GM23338 (cell line): ENCODE measurements around the gene ZNF524.

Source experiments
- CTCF ChIP-seq, 2 experiments: fragments of 200-600 bp in 1 of 2; sonication (generic) in 1 of 2; conservative IDR thresholded peaks; 2 replicates each; pipeline versions ENCODE4 v1.5.1 to v1.6.1; 2016 to 2017; ENCODE audit warnings: antibody characterized with exemption in 2 of 2, low read depth in 2 of 2, mild to moderate bottlenecking in 2 of 2, moderate library complexity in 1 of 2
- EZH2phosphoT487 ChIP-seq: fragments of 200-600 bp; sonication (generic); IDR thresholded peaks from one replicate; pipeline ENCODE4 v1.8.1; 2018; ENCODE audit warnings: antibody characterized with exemption; ENCODE audit not compliant: unreplicated experiment
- POLR2AphosphoS5 ChIP-seq: IDR thresholded peaks from 2 replicates; pipeline ENCODE4 v1.6.1; 2016; ENCODE audit warnings: antibody characterized with exemption, low read depth

GRCh38 chr19:55643003-55643886, 43.2 kb downstream of the ZNF524 start, which contains the start of gene ZNF581:
- TF ChIP-seq CTCF (conservative IDR thresholded peaks at IDR 0.05; ENCODE audit: low read depth in 2 of 2) = no peak
- peak; percentile 59; the same call in 1 of the 2 replicates for TF ChIP-seq POLR2AphosphoS5
- no peak for TF ChIP-seq EZH2phosphoT487
